WERI-Rb-1 (cell line): ENCODE data around the gene MAEL.

Experiments
- DNase-seq: peaks from one replicate; pipeline ENCODE4 v3.0.0-alpha.2; 2020
- H3K27ac ChIP-seq: fragments of 250-450 bp; sonication (Bioruptor Pico); 2 replicates; pipeline ENCODE4 v1.5.1; 2020; ENCODE audit warnings: mild to moderate bottlenecking, moderate library complexity
- H3K27me3 ChIP-seq: fragments of 250-450 bp; sonication (Bioruptor Pico); 2 replicates; pipeline ENCODE4 v1.5.1; 2021; ENCODE audit warnings: mild to moderate bottlenecking, low read depth, moderate library complexity; ENCODE audit not compliant: insufficient read depth, severe bottlenecking
- H3K36me3 ChIP-seq: fragments of 250-450 bp; sonication (Bioruptor Pico); 2 replicates; pipeline ENCODE4 v1.5.1; 2020; ENCODE audit warnings: mild to moderate bottlenecking, moderate library complexity
- H3K4me3 ChIP-seq: 2 replicates; pipeline ENCODE4 v1.5.1; 2011; ENCODE audit warnings: low read depth, mild to moderate bottlenecking, control low read depth, low read length
- H3K9me3 ChIP-seq: fragments of 250-450 bp; sonication (Bioruptor Pico); 2 replicates; pipeline ENCODE4 v1.5.1; 2021; ENCODE audit warnings: mild to moderate bottlenecking, moderate library complexity; ENCODE audit not compliant: severe bottlenecking
- CTCF ChIP-seq: IDR thresholded peaks from 2 replicates; pipeline ENCODE4 v1.5.1; 2011; ENCODE audit warnings: low read depth, mild to moderate bottlenecking, control low read depth, inconsistent platforms, low read length

The MAEL gene

GRCh38 chr1:166980818-166981217 is 8.3 kb upstream of the MAEL start:
- Histone ChIP-seq H3K27ac (no peak overlapping the region), H3K9me3 (no peaks in the 10 kb centered on the region), H3K36me3 (no peaks in the 10 kb centered on the region), H3K4me3 (no peak overlapping the region), H3K27me3 (no peaks in the 10 kb centered on the region)
- DNase-seq, result no peak
- TF ChIP-seq CTCF, result no peak

- H3K4me3 ChIP-seq, result no peak overlapping the region
- H3K27ac ChIP-seq, result no peak overlapping the region
- H3K9me3 ChIP-seq, result no peaks in the 10 kb centered on the region
- no peak for DNase-seq
- TF ChIP-seq CTCF, result no peak
- no peaks in the 10 kb centered on the region for H3K36me3 ChIP-seq
- no peaks in the 10 kb centered on the region for H3K27me3 ChIP-seq
These were observed 7.5 kb upstream of the MAEL start for GRCh38 chr1:166981589-166981988.

DNA sequence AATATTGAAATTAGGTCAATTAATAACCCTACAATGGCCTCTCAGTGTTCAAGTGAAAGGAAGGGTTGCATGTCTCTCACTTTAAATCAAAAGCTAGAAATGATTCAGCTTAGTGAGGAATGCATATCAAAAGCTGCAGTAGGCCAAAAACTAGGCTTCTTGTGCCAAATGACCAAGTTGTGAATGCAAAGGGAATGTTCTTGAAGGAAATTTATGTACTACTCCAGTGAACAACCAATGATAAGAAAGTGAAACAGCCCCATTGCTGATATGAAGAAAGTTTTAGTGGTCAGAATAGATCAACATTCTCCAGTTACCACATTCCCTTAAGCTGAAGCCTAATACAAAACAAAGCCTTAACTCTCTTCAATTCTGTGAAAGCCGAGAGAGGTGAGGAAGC is 10.0 kb downstream of the MAEL start:
- no peak overlapping the region for H3K4me3 ChIP-seq
- no peaks in the 10 kb centered on the region for H3K27me3 ChIP-seq
- H3K36me3 ChIP-seq, result no peaks in the 10 kb centered on the region
- H3K9me3 ChIP-seq, result no peaks in the 10 kb centered on the region
- no peak overlapping the region for H3K27ac ChIP-seq
- DNase-seq, result no peak
- no peak for TF ChIP-seq CTCF

- no peak for DNase-seq
- Histone ChIP-seq H3K36me3 (no peaks in the 10 kb centered on the region), H3K9me3 (no peaks in the 10 kb centered on the region), H3K27me3 (no peaks in the 10 kb centered on the region), H3K27ac (no peak overlapping the region), H3K4me3 (no peak overlapping the region)
- no peak for TF ChIP-seq CTCF
These were observed 10.5 kb downstream of the MAEL start for GRCh38 chr1:166999500-167000055.

DNA sequence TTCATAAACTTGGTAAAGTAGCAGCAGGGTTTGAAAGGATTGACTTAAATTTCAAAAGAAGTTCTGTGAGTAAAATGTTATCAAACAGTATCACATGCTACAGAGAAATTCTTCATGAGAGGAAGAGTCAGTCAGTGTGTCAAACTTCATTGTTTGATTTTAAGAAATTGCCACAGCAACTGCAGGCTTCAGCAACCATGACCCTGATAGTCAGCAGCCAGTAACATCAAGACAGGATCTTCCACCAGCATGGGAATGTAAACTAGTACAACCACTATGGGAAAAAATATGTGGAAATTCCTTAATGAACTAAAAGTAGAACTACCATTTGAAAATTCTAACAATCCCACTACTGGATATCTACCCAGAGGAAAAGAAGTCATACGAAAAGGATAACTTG is 11.5 kb downstream of the MAEL start:
- Histone ChIP-seq H3K27ac (no peak overlapping the region), H3K27me3 (no peaks in the 10 kb centered on the region), H3K9me3 (no peaks in the 10 kb centered on the region), H3K36me3 (no peaks in the 10 kb centered on the region), H3K4me3 (no peak overlapping the region)
- TF ChIP-seq CTCF, result no peak
- no peak for DNase-seq

DNA sequence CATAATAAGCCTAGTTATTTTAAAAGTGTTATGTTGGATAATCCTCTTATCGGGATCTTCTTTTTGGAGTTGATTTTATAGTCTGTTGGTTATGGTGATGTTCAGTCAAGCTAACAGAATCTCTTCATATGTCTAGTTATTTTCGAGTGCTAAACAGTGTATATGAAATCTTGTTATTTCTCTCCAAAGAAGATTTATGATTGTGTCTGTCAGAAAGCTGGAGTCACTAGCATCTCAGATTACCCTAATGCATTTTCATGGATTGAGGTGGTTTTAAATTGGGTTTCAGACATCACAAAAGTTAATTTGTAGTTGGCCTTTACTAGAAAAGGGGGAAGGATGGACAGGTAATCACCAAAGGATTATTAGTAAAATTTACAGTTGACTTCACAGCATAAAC is 13.3 kb downstream of the MAEL start:
- no peaks in the 10 kb centered on the region for H3K9me3 ChIP-seq
- no peaks in the 10 kb centered on the region for H3K27me3 ChIP-seq
- H3K4me3 ChIP-seq, result no peak overlapping the region
- H3K36me3 ChIP-seq, result no peaks in the 10 kb centered on the region
- no peak for DNase-seq
- TF ChIP-seq CTCF, result no peak
- H3K27ac ChIP-seq, result no peak overlapping the region
